ENCODE data around the gene DTWD1. TPM values are rescaled to one million over a fixed set of nuclear protein-coding genes. Genes with fewer than 3 reads are reported as not detected.
"Not testable (repeated sequence)": the region's sequence is repeated elsewhere in the genome, so short reads cannot be mapped to it uniquely, and the experiment has no call there.

DTWD1 gene
- total RNA-seq: 10 to 100 TPM; 15.0 to 22.7 (median 19.6) TPM
- total RNA-seq (2013): 24.5 TPM
- total RNA-seq: 7.3 to 31.6 (median 15.5) reads per million in 29 experiments

- DNase-seq (peak; percentile 86 to 98 (median 93)), ATAC-seq (replicated peaks in 1 of 4) (peak; percentile 98 to 99 (median 98))
- H3K27ac ChIP-seq (ENCODE audit: low read length): peak within 1 kb of the TSS; percentile 83
- Mint-ChIP-seq H3K4me3 (peak within 1 kb of the TSS; percentile 85 to 98 (median 91)), H3K27me3 (no peaks in the 10 kb centered on the region), H3K27ac (peak within 1 kb of the TSS; percentile 96 to 98), H3K4me1 (peaks cover 45 to 48% (median 47%) of the 10 kb centered on the region in 3 donors), H3K9me3 (peaks cover 3 to 16% (median 5%) of the 10 kb centered on the region in 3 donors), H3K36me3 (peaks cover 25% of the 10 kb centered on the region)
- WGBS (ENCODE audit: insufficient coverage): under 1% methylated on average over 46 of the region's 59 CpGs
- peaks cover 7% of the 10 kb centered on the region for H3K9me3 ChIP-seq
- ChIA-PET POLR2A (interaction anchor here (0.6 to 1.6 kb wide), 8 partner anchors 12 to 829 kb away, joined by 3 to 7 read pairs (median 4); partner anchors contain the start of genes CEP152 (in 1 of the 2) and GALK2 (in 1 of the 2)), CTCF (interaction anchor here in 1 of 2 donors (0.6 to 1.5 kb wide), 2 partner anchors 448 to 759 kb away, joined by 3 to 4 read pairs; no protein-coding TSS in a partner anchor)
- peak within 1 kb of the TSS; percentile 90 to 95 for H3K4me3 ChIP-seq (ENCODE audit: control insufficient read depth in 1 of 2, extremely low read depth in 1 of 2, low read length in 1 of 2)
- peaks cover 2 to 5% of the 10 kb centered on the region in 2 donors for H3K36me3 ChIP-seq (ENCODE audit: control insufficient read depth in 2 of 2, extremely low read depth in 1 of 2, insufficient read depth in 1 of 2, low read length in 1 of 2)
- H3K4me1 ChIP-seq (ENCODE audit: control insufficient read depth in 1 of 2, extremely low read depth in 1 of 2, insufficient read depth in 2 of 2, low read length in 2 of 2): peaks cover 9 to 14% of the 10 kb centered on the region in 2 experiments
- H3K27me3 ChIP-seq (replicated peaks in 1 of 2; ENCODE audit: control insufficient read depth in 2 of 2, extremely low read depth in 1 of 2, insufficient read depth in 2 of 2, low read length in 1 of 2): no peaks in the 10 kb centered on the region
Observed at GRCh38 chr15:49620658-49621368, at the start of gene DTWD1, which contains the start of gene FAM227B. Gene DTWD1 (plus strand): TSS chr15:49621048. CDS start chr15:49625168, 4,120 bp downstream. Gene FAM227B (minus strand): TSS chr15:49620818. CDS start chr15:49615171, 5,647 bp downstream.

- peaks cover 43% of the 10 kb centered on the region for H3K36me3 Mint-ChIP-seq
- no peaks in the 10 kb centered on the region for H3K27me3 ChIP-seq (replicated peaks in 1 of 2; ENCODE audit: control insufficient read depth in 2 of 2, extremely low read depth in 1 of 2, insufficient read depth in 2 of 2, low read length in 1 of 2)
- H3K4me1 ChIP-seq (ENCODE audit: control insufficient read depth in 1 of 2, extremely low read depth in 1 of 2, insufficient read depth in 2 of 2, low read length in 2 of 2): no peaks in the 10 kb centered on the region
- no peak overlapping the region for H3K4me3 Mint-ChIP-seq
- H3K9me3 Mint-ChIP-seq: peaks cover 28 to 49% (median 36%) of the 10 kb centered on the region in 3 donors
- peaks cover 0 to 4% (median 0%) of the 10 kb centered on the region in 3 donors for H3K4me1 Mint-ChIP-seq
- no CpG with 5 or more reads among the region's 1 CpG for WGBS (ENCODE audit: insufficient coverage)
- no peaks in the 10 kb centered on the region for H3K9me3 ChIP-seq
- ChIA-PET POLR2A (no interaction called here), CTCF (no interaction called here)
- H3K36me3 ChIP-seq (ENCODE audit: control insufficient read depth in 2 of 2, extremely low read depth in 1 of 2, insufficient read depth in 1 of 2, low read length in 1 of 2): no peaks in the 10 kb centered on the region
- H3K27me3 Mint-ChIP-seq: no peaks in the 10 kb centered on the region
- ATAC-seq (replicated peaks in 1 of 4) (no peak), DNase-seq (no peak)
- no peak overlapping the region for H3K4me3 ChIP-seq (ENCODE audit: control insufficient read depth in 1 of 2, extremely low read depth in 1 of 2, low read length in 1 of 2)
- no peak overlapping the region for H3K27ac ChIP-seq (ENCODE audit: low read length)
- no peak overlapping the region for H3K27ac Mint-ChIP-seq
Observed at GRCh38 chr15:49573421-49573820, 47.4 kb upstream of the DTWD1 start.

- POLR2A ChIA-PET: no interaction called here
- Mint-ChIP-seq H3K4me3 (no peak overlapping the region), H3K36me3 (peaks cover 28% of the 10 kb centered on the region)
Observed at GRCh38 chr15:49589030-49589429, 31.8 kb upstream of the DTWD1 start.

GRCh38 chr15:49592829-49593316, 28.0 kb upstream of the DTWD1 start:
- H3K36me3 ChIP-seq (ENCODE audit: control insufficient read depth in 2 of 2, extremely low read depth in 1 of 2, insufficient read depth in 1 of 2, low read length in 1 of 2); POLR2A ChIA-PET; H3K27ac ChIP-seq (ENCODE audit: low read length); H3K27me3 ChIP-seq (replicated peaks in 1 of 2; ENCODE audit: control insufficient read depth in 2 of 2, extremely low read depth in 1 of 2, insufficient read depth in 2 of 2, low read length in 1 of 2); DNase-seq; H3K27ac Mint-ChIP-seq; CTCF ChIA-PET; H3K4me3 Mint-ChIP-seq; ATAC-seq (replicated peaks in 1 of 4); H3K9me3 ChIP-seq; H3K4me1 Mint-ChIP-seq; H3K27me3 Mint-ChIP-seq; H3K4me1 ChIP-seq (ENCODE audit: control insufficient read depth in 1 of 2, extremely low read depth in 1 of 2, insufficient read depth in 2 of 2, low read length in 2 of 2); H3K4me3 ChIP-seq (ENCODE audit: control insufficient read depth in 1 of 2, extremely low read depth in 1 of 2, low read length in 1 of 2): not testable (repeated sequence)
- peaks cover 11 to 40% (median 28%) of the 10 kb centered on the region in 3 donors for H3K9me3 Mint-ChIP-seq
- H3K36me3 Mint-ChIP-seq: peaks cover 38% of the 10 kb centered on the region
- 91% methylated on average over 7 of the region's 12 CpGs for WGBS (ENCODE audit: insufficient coverage)

More at GRCh38 chr15:49589030-49589429, 31.8 kb upstream of the DTWD1 start:
- H3K36me3 ChIP-seq (ENCODE audit: control insufficient read depth in 2 of 2, extremely low read depth in 1 of 2, insufficient read depth in 1 of 2, low read length in 1 of 2): no peaks in the 10 kb centered on the region
- CTCF ChIA-PET: no interaction called here
- ATAC-seq (replicated peaks in 1 of 4) (no peak), DNase-seq (peak in 1 of 35 experiments; percentile 1)
- H3K9me3 ChIP-seq: no peaks in the 10 kb centered on the region
- Mint-ChIP-seq H3K27me3 (no peaks in the 10 kb centered on the region), H3K9me3 (peaks cover 12 to 24% (median 20%) of the 10 kb centered on the region in 3 donors), H3K27ac (peak overlapping the region in 1 of 2 donors; percentile 72), H3K4me1 (peaks cover 0 to 8% (median 3%) of the 10 kb centered on the region in 3 donors)
- no peak overlapping the region for H3K27ac ChIP-seq (ENCODE audit: low read length)
- no peaks in the 10 kb centered on the region for H3K4me1 ChIP-seq (ENCODE audit: control insufficient read depth in 1 of 2, extremely low read depth in 1 of 2, insufficient read depth in 2 of 2, low read length in 2 of 2)
- H3K27me3 ChIP-seq (replicated peaks in 1 of 2; ENCODE audit: control insufficient read depth in 2 of 2, extremely low read depth in 1 of 2, insufficient read depth in 2 of 2, low read length in 1 of 2): no peaks in the 10 kb centered on the region
- no peak overlapping the region for H3K4me3 ChIP-seq (ENCODE audit: control insufficient read depth in 1 of 2, extremely low read depth in 1 of 2, low read length in 1 of 2)

- Histone ChIP-seq H3K4me3 (ENCODE audit: control insufficient read depth in 1 of 2, extremely low read depth in 1 of 2, low read length in 1 of 2) (no peak overlapping the region), H3K27me3 (replicated peaks in 1 of 2; ENCODE audit: control insufficient read depth in 2 of 2, extremely low read depth in 1 of 2, insufficient read depth in 2 of 2, low read length in 1 of 2) (peaks cover 0 to 6% of the 10 kb centered on the region in 2 experiments), H3K9me3 (no peaks in the 10 kb centered on the region), H3K4me1 (ENCODE audit: control insufficient read depth in 1 of 2, extremely low read depth in 1 of 2, insufficient read depth in 2 of 2, low read length in 2 of 2) (no peaks in the 10 kb centered on the region), H3K27ac (ENCODE audit: low read length) (no peak overlapping the region), H3K36me3 (ENCODE audit: control insufficient read depth in 2 of 2, extremely low read depth in 1 of 2, insufficient read depth in 1 of 2, low read length in 1 of 2) (peaks cover 0 to 4% of the 10 kb centered on the region in 2 donors)
- H3K4me1 Mint-ChIP-seq: no peaks in the 10 kb centered on the region
- ChIA-PET POLR2A (no interaction called here), CTCF (no interaction called here)
- no peak for ATAC-seq (replicated peaks in 1 of 4)
- DNase-seq: no peak
- H3K27me3 Mint-ChIP-seq: no peaks in the 10 kb centered on the region
- peaks cover 58% of the 10 kb centered on the region for H3K36me3 Mint-ChIP-seq
- 100% methylated on average over 1 of the region's 2 CpGs for WGBS (ENCODE audit: insufficient coverage)
- H3K27ac Mint-ChIP-seq: no peak overlapping the region
- H3K4me3 Mint-ChIP-seq: no peak overlapping the region
- peaks cover 29 to 32% (median 30%) of the 10 kb centered on the region in 3 donors for H3K9me3 Mint-ChIP-seq
Observed at GRCh38 chr15:49604625-49605409, 16.0 kb upstream of the DTWD1 start.

GRCh38 chr15:49605588-49605987, 15.3 kb upstream of the DTWD1 start:
- CTCF ChIA-PET: no interaction called here
- H3K27ac ChIP-seq (ENCODE audit: low read length): no peak overlapping the region

More at GRCh38 chr15:49605588-49605987, 15.3 kb upstream of the DTWD1 start:
- ATAC-seq (replicated peaks in 1 of 4) (no peak), DNase-seq (no peak)
- no peak overlapping the region for H3K4me3 ChIP-seq (ENCODE audit: control insufficient read depth in 1 of 2, extremely low read depth in 1 of 2, low read length in 1 of 2)
- Mint-ChIP-seq H3K9me3 (peaks cover 27 to 30% (median 28%) of the 10 kb centered on the region in 3 donors), H3K4me1 (no peaks in the 10 kb centered on the region), H3K27me3 (no peaks in the 10 kb centered on the region), H3K27ac (no peak overlapping the region), H3K36me3 (peaks cover 60% of the 10 kb centered on the region), H3K4me3 (no peak overlapping the region)
- 100% methylated on average over 2 of the region's 2 CpGs for WGBS (ENCODE audit: insufficient coverage)
- H3K4me1 ChIP-seq (ENCODE audit: control insufficient read depth in 1 of 2, extremely low read depth in 1 of 2, insufficient read depth in 2 of 2, low read length in 2 of 2): no peaks in the 10 kb centered on the region
- H3K27me3 ChIP-seq (replicated peaks in 1 of 2; ENCODE audit: control insufficient read depth in 2 of 2, extremely low read depth in 1 of 2, insufficient read depth in 2 of 2, low read length in 1 of 2): peaks cover 0 to 6% of the 10 kb centered on the region in 2 experiments
- no peaks in the 10 kb centered on the region for H3K9me3 ChIP-seq
- peaks cover 0 to 4% of the 10 kb centered on the region in 2 donors for H3K36me3 ChIP-seq (ENCODE audit: control insufficient read depth in 2 of 2, extremely low read depth in 1 of 2, insufficient read depth in 1 of 2, low read length in 1 of 2)
- POLR2A ChIA-PET: no interaction called here

Measured in T-cell (primary cell).